GM19043 (cell line): ENCODE results near the gene GFRA1.

Experiments
- ATAC-seq: cut with Tn5 transposase; IDR thresholded peaks from one replicate; pipeline ENCODE4 v1.9.1; 2021; ENCODE audit warnings: low read depth; ENCODE audit not compliant: unreplicated experiment

GFRA1 gene

GRCh38 chr10:116272440-116273283 lies at the start of gene GFRA1:
Gene GFRA1 (minus strand): TSS chr10:116273206. CDS start chr10:116272029, 1,177 bp downstream.
- no peak for ATAC-seq

- ATAC-seq = no peak
These were observed 43.5 kb upstream of the GFRA1 start for GRCh38 chr10:116316503-116316902.

- ATAC-seq = no peak
These were observed 39.5 kb upstream of the GFRA1 start for GRCh38 chr10:116312548-116312947.

- ATAC-seq = no peak
These were observed 38.9 kb upstream of the GFRA1 start for GRCh38 chr10:116311706-116312490.

- ATAC-seq = no peak
These were observed 38.0 kb upstream of the GFRA1 start for GRCh38 chr10:116311016-116311415.

GRCh38 chr10:116307455-116307854 lies 34.4 kb upstream of the GFRA1 start:
- no peak for ATAC-seq

GRCh38 chr10:116306847-116307246 lies 33.8 kb upstream of the GFRA1 start:
- no peak for ATAC-seq

GRCh38 chr10:116304923-116305322 lies 31.9 kb upstream of the GFRA1 start:
- no peak for ATAC-seq

GRCh38 chr10:116300542-116300941 lies 27.5 kb upstream of the GFRA1 start:
- no peak for ATAC-seq

GRCh38 chr10:116298586-116298985 lies 25.6 kb upstream of the GFRA1 start:
- ATAC-seq = no peak

- ATAC-seq = no peak
These were observed 23.3 kb upstream of the GFRA1 start for GRCh38 chr10:116296291-116296721.

- no peak for ATAC-seq
These were observed 19.5 kb upstream of the GFRA1 start for GRCh38 chr10:116292493-116292892.

- no peak for ATAC-seq
These were observed 16.6 kb upstream of the GFRA1 start for GRCh38 chr10:116289652-116290051.

GRCh38 chr10:116287906-116288501 lies 15.0 kb upstream of the GFRA1 start:
- ATAC-seq = no peak

- ATAC-seq = no peak
These were observed 13.7 kb upstream of the GFRA1 start for GRCh38 chr10:116286626-116287200.

- ATAC-seq = no peak
These were observed 8.8 kb upstream of the GFRA1 start for GRCh38 chr10:116281775-116282174.

GRCh38 chr10:116278846-116279245 lies 5.8 kb upstream of the GFRA1 start:
- no peak for ATAC-seq

GRCh38 chr10:116276981-116277380 lies 4.0 kb upstream of the GFRA1 start:
- ATAC-seq = no peak

- ATAC-seq = no peak
These were observed 1.3 kb upstream of the GFRA1 start for GRCh38 chr10:116274064-116274904.
